ENCODE results near the gene KY.

KY gene

GRCh38 chr3:134619884-134620445, 30.9 kb downstream of the KY start:
- no peak overlapping the region for H3K27ac ChIP-seq
- H3K4me3 ChIP-seq (ENCODE audit: low read depth, low read length) = no peak overlapping the region
- no peaks in the 10 kb centered on the region for H3K27me3 ChIP-seq (ENCODE audit: insufficient read depth, low read depth, severe bottlenecking)
- no peaks in the 10 kb centered on the region for H3K9me3 ChIP-seq (ENCODE audit: severe bottlenecking)
- DNase-seq = no peak
- no peak for TF ChIP-seq CTCF (IDR thresholded peaks at IDR 0.05; ENCODE audit: low read depth, low read length)
- no peaks in the 10 kb centered on the region for H3K36me3 ChIP-seq

GRCh38 chr3:134619301-134619615, 31.6 kb downstream of the KY start:
- DNase-seq = no peak
- H3K36me3 ChIP-seq = no peaks in the 10 kb centered on the region
- no peaks in the 10 kb centered on the region for H3K27me3 ChIP-seq (ENCODE audit: insufficient read depth, low read depth, severe bottlenecking)
- no peak overlapping the region for H3K27ac ChIP-seq
- H3K9me3 ChIP-seq (ENCODE audit: severe bottlenecking) = no peaks in the 10 kb centered on the region
- TF ChIP-seq CTCF (IDR thresholded peaks at IDR 0.05; ENCODE audit: low read depth, low read length) = no peak
- no peak overlapping the region for H3K4me3 ChIP-seq (ENCODE audit: low read depth, low read length)

- no peaks in the 10 kb centered on the region for H3K36me3 ChIP-seq
- no peak for TF ChIP-seq CTCF (IDR thresholded peaks at IDR 0.05; ENCODE audit: low read depth, low read length)
- no peaks in the 10 kb centered on the region for H3K9me3 ChIP-seq (ENCODE audit: severe bottlenecking)
- DNase-seq = no peak
- H3K27ac ChIP-seq = no peak overlapping the region
- H3K27me3 ChIP-seq (ENCODE audit: insufficient read depth, low read depth, severe bottlenecking) = no peaks in the 10 kb centered on the region
- no peak overlapping the region for H3K4me3 ChIP-seq (ENCODE audit: low read depth, low read length)
Measured at GRCh38 chr3:134618478-134619300, 32.1 kb downstream of the KY start.

- Histone ChIP-seq H3K36me3 (no peaks in the 10 kb centered on the region), H3K4me3 (ENCODE audit: low read depth, low read length) (no peak overlapping the region), H3K9me3 (ENCODE audit: severe bottlenecking) (no peaks in the 10 kb centered on the region), H3K27ac (no peak overlapping the region), H3K27me3 (ENCODE audit: insufficient read depth, low read depth, severe bottlenecking) (no peaks in the 10 kb centered on the region)
- DNase-seq = no peak
- no peak for TF ChIP-seq CTCF (IDR thresholded peaks at IDR 0.05; ENCODE audit: low read depth, low read length)
Measured at GRCh38 chr3:134617608-134618477, 33.0 kb downstream of the KY start.

GRCh38 chr3:134615743-134616142, 35.1 kb downstream of the KY start:
- Histone ChIP-seq H3K9me3 (ENCODE audit: severe bottlenecking) (no peaks in the 10 kb centered on the region), H3K27me3 (ENCODE audit: insufficient read depth, low read depth, severe bottlenecking) (no peaks in the 10 kb centered on the region), H3K36me3 (no peaks in the 10 kb centered on the region), H3K27ac (no peak overlapping the region), H3K4me3 (ENCODE audit: low read depth, low read length) (no peak overlapping the region)
- no peak for DNase-seq
- TF ChIP-seq CTCF (IDR thresholded peaks at IDR 0.05; ENCODE audit: low read depth, low read length) = no peak
